ENCODE results near the gene TLR3. TPM values are rescaled to one million over a fixed set of nuclear protein-coding genes. Genes with fewer than 3 reads are reported as not detected.

Gene TLR3
- total and polyA plus RNA-seq, 2 of the 8 experiments (the other 6 are each of a cell fraction or from before 2014, with no cell fraction given), result 1.00 to 2.6 TPM

- Histone ChIP-seq H3K23ac (ENCODE audit: insufficient read length) (no peak overlapping the region), H2BK20ac (ENCODE audit: low read length) (no peak overlapping the region), H2BK5ac (ENCODE audit: low read depth, low read length) (no peak overlapping the region), H3K56ac (replicated peaks; ENCODE audit: insufficient read length, low read depth, low read length) (no peak overlapping the region), H3K27ac (ENCODE audit: low read depth, low read length) (no peak overlapping the region), H4K20me1 (replicated peaks in 1 of 2; ENCODE audit: control insufficient read depth in 1 of 2, insufficient read depth in 2 of 2, low read length in 2 of 2) (no peaks in the 10 kb centered on the region), H3K27me3 (replicated peaks in 1 of 4; ENCODE audit: control insufficient read depth in 3 of 4, extremely low read depth in 1 of 4, insufficient read depth in 3 of 4, low read length in 3 of 4) (no peaks in the 10 kb centered on the region), H4K91ac (replicated peaks; ENCODE audit: insufficient read length, low read length) (no peak overlapping the region), H4K8ac (ENCODE audit: extremely low read depth, insufficient read depth, low read length) (no peak overlapping the region), H3K9me3 (ENCODE audit: insufficient read depth in 2 of 2, low read depth in 1 of 2, low read length in 1 of 2) (no peaks in the 10 kb centered on the region), H2BK120ac (replicated peaks; ENCODE audit: low read depth, low read length) (no peak overlapping the region), H3K18ac (ENCODE audit: extremely low read depth, low read length) (no peak overlapping the region), H3K4me2 (ENCODE audit: insufficient read depth in 1 of 2, low read depth in 2 of 2, low read length in 2 of 2) (no peak overlapping the region), H3K79me1 (ENCODE audit: low read depth, low read length) (no peaks in the 10 kb centered on the region), H3K36me3 (ENCODE audit: control insufficient read depth in 2 of 4, insufficient read depth in 4 of 4, low read length in 3 of 4) (no peaks in the 10 kb centered on the region), H3K23me2 (ENCODE audit: low read depth, low read length) (no peaks in the 10 kb centered on the region), H2BK15ac (ENCODE audit: low read length) (no peak overlapping the region), H3K4ac (replicated peaks; ENCODE audit: insufficient read length, low read depth, low read length) (no peak overlapping the region), H3K4me3 (ENCODE audit: extremely low read depth in 1 of 4, insufficient read depth in 2 of 4, low read depth in 3 of 4, low read length in 4 of 4) (no peak overlapping the region), H2AFZ (ENCODE audit: low read length) (no peak overlapping the region), H3K14ac (ENCODE audit: insufficient read length) (no peak overlapping the region), H3K79me2 (ENCODE audit: control insufficient read depth in 1 of 2, insufficient read depth in 2 of 2, low read length in 2 of 2) (no peaks in the 10 kb centered on the region), H2AK5ac (ENCODE audit: low read depth, low read length) (no peak overlapping the region), H3K4me1 (replicated peaks in 1 of 4; ENCODE audit: control insufficient read depth in 3 of 4, insufficient read depth in 4 of 4, low read length in 3 of 4) (peaks cover 4 to 12% (median 8%) of the 10 kb centered on the region in 4 experiments), H4K5ac (ENCODE audit: insufficient read length, low read depth, low read length) (no peak overlapping the region), H3K9ac (replicated peaks in 1 of 4; ENCODE audit: extremely low read depth in 1 of 4, low read depth in 3 of 4, low read length in 3 of 4) (no peak overlapping the region), H2BK12ac (ENCODE audit: low read depth, low read length) (no peak overlapping the region)
- 86% methylated on average over 11 of the region's 11 CpGs; no CpG with 5 or more reads in 1 of the 2 experiments for WGBS, 2 experiments (ENCODE audit: extremely low coverage in 1 of 2, insufficient coverage in 1 of 2, insufficient read length in 1 of 2, insufficient replicate concordance in 2 of 2, low coverage in 1 of 2, low lambda C conversion rate in 2 of 2, missing lambda C conversion rate in 1 of 2)
- TF ChIP-seq TBP (IDR thresholded peaks at IDR 0.05; ENCODE audit: low read depth, low read length) (no peak), ASH2L (IDR thresholded peaks at IDR 0.05; ENCODE audit: low read length) (no peak), CHD1 (IDR thresholded peaks at IDR 0.05; ENCODE audit: low read depth, low read length) (no peak), SP4 (IDR thresholded peaks at IDR 0.05; ENCODE audit: low read length) (no peak), BACH1 (IDR thresholded peaks at IDR 0.05; ENCODE audit: low read length) (no peak), PHF8 (conservative IDR thresholded peaks at IDR 0.05; ENCODE audit: low read depth, low read length) (no peak)
- TF ChIP-seq, protein P1, sequence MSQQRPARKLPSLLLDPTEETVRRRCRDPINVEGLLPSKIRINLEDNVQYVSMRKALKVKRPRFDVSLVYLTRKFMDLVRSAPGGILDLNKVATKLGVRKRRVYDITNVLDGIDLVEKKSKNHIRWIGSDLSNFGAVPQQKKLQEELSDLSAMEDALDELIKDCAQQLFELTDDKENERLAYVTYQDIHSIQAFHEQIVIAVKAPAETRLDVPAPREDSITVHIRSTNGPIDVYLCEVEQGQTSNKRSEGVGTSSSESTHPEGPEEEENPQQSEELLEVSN (IDR thresholded peaks at IDR 0.05), result no peak
- no peak for FAIRE-seq
- DNase-seq (ENCODE audit: low read depth in 1 of 2, low spot score in 2 of 2), result no peak
- CTCF ChIA-PET (ENCODE audit: partially characterized antibody), result interaction anchor here (0.6 to 4.7 kb wide), 11 partner anchors 18 to 142 kb away, joined by 3 to 26 read pairs (median 3); partner anchors contain the start of genes FAM149A and TLR3
- POLR2A ChIA-PET (ENCODE audit: partially characterized antibody), result no interaction called here
Measured at GRCh38 chr4:186134861-186135260, 65.9 kb downstream of the TLR3 start.
